ENCODE measurements around the gene SLC22A7.
"Not testable (repeated sequence)": the region's sequence is repeated elsewhere in the genome, so short reads cannot be mapped to it uniquely, and the experiment has no call there.

Gene SLC22A7

GRCh38 chr6:43303006-43303405 is 4.9 kb downstream of the SLC22A7 start:
- DNase-seq, result not testable (repeated sequence)

DNA sequence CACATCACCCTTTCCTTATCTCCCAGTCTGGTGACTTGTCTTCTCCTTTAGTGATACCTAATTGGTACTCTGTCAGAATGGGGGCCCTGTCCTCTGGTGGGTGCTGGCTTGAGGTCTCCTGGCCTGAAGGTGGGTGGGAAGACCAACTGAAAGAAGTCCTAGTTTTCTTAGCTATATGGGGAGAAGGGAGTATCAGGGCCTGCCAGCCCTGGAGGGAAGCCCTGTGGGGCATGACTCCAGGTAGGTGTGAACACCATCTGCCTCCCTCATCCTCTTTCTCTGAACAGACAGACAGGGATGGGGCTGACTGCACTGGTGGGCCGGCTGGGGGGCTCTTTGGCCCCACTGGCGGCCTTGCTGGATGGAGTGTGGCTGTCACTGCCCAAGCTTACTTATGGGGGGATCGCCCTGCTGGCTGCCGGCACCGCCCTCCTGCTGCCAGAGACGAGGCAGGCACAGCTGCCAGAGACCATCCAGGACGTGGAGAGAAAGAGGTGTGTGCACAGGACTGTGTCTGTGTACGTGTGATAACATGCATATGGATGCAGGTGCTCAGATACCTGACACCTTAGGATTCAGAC is 5.8 kb downstream of the SLC22A7 start:
- no peak for DNase-seq

- DNase-seq, result no peak
These were observed 6.3 kb downstream of the SLC22A7 start for GRCh38 chr6:43304361-43304760.

- DNase-seq, result no peak
These were observed 6.8 kb downstream of the SLC22A7 start for GRCh38 chr6:43304882-43305281.

- DNase-seq, result no peak
These were observed 8.0 kb downstream of the SLC22A7 start for GRCh38 chr6:43306086-43306485.

DNA sequence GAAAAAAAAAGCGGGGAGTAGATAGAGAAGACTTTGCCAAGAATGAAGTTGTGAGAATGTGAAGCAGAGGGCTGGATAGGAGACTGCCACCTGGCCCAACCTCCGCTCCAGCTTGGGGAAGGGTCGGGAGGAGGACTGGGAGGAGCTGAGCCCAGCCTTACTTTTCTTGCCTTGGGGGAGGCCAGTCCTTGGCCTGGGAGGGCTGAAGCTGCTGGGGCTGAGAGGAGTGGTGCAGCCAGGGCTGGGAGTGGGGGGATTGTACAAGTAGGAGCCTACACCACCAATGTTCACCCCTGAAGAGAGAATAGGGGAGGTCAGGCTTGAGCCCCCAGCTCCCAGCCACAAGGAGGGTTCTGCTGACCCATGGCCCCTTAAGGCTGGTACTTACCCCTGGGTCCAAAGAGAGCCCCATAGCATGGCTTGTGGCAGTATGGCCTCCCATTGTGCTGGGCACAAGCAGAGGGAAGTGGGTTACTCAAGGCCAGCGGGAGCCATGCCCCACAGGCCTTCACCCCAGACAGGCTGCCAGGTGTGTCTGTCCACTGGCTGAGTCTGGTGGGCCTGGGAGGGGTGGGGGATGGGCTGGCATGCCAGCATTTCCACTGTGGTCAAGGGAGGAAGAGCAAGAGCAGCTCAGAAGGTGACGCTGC is 9.5 kb downstream of the SLC22A7 start:
- DNase-seq, result no peak

DNA sequence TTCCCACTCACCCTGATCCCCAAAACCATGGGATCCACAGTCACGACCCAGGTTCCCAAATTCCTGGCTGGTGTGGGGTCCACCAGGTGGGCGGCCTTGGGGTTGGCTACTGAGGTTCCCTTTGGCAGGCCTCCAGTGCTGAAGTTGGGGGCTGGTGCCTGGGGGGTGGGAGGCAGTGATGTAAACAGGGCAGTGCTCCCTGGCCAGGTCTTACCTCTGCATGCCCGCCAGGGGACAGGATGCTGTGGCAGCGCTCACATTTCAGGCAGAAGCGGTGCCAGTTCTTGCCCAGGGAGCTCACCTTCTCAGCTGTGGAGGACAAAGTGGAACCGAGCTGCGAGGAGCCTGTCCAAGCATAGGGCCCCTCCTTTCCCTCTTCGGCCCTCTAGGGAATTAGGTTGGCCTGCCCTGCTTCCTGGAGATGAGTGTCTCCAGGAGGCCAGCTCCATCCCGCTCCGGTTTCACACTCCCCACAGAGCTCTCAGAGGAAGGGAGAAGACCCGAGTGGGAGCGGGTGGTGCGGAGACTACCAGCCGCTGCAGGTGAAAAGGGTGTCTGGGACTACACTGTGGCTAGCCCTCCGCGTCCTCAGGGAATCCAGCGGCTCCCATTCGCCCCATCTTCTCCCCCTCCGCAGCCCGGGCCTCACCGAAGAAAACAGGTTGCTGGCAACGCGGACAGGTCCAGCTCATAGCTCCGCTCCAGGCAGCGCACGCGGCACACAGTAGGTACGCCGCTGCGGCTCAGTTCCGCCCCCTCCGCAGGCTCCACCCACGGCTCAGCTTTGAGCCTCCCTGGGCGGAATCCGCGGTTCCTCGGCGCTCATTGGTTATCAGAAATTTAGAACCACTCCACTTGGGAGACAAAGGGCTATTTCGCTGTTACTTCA is 10.3 kb downstream of the SLC22A7 start, which contains the start of gene CRIP3:
CRIP3 (minus strand) TSS at position 726 of the 889 bp plus-strand sequence; CDS start at position 692, 34 bp downstream.
- DNase-seq, result peak in 2 of 4 experiments; percentile 10 to 38

DNA sequence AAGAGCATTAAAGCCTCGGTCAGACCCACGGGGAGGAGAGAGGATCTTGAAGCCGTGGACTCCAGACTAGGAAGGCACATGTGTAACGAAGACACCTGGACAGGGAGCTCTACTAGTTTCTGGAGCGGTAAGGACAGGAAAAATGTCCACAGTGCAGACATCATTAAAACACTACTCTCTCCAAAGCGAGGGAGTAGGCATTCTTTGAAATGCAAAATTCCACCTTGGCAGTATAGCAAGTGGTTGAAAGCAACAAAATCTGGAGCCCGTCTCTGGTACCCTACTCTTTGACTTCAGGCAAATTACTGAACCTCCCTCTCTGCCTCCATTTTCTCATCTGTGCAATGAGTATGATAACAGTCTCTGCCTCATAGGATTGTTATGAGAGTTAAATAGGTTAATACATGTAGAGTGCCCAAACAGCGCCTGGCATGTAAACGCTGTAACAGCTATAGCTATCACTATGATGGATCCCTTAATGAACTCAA is 11.0 kb downstream of the SLC22A7 start:
- no peak for DNase-seq

GRCh38 chr6:43310134-43310533 is 12.1 kb downstream of the SLC22A7 start:
- DNase-seq, result no peak

- DNase-seq, result no peak
These were observed 12.6 kb downstream of the SLC22A7 start for GRCh38 chr6:43310624-43311023.

DNA sequence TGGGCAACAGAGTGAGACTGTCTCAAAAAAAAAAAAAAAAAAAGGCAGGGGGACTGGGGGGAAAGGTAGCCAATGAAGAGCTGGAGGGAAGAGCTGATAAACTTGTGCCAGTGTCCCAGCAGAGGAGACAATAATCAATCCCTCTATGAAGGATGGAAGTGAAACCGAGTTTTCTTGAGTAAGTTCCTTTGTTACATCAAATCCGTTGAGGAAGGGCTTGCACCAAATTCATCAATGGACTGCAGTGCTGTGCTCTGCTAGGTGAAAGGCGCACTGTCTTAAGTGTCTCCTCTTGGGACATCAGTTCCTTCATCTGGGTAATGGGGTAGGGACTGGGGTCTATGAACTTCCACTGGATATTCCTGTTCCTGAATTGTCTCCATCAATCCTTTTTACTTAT is 13.6 kb downstream of the SLC22A7 start:
- DNase-seq, result no peak

GRCh38 chr6:43313813-43314212 is 15.8 kb downstream of the SLC22A7 start:
- DNase-seq, result no peak

DNA sequence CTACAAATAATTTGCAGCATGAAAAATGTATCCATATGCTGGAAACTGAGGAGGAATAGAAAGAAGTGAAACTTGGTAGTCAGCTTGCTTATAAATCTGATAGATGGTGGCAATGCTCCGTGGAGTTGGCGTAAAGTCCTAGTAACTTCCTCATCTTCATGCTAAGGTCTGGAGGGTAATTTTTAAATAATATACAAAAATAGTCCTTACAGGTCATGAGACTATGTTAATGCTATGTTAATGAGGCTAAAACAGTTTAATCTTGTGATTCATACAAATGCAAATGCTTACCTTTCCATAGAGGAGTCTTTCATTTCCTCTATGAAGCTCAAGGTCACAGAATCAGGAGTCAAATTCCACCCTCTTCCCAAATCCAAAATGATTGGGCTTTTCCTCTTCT is 20.0 kb downstream of the SLC22A7 start:
- no peak for DNase-seq

- no peak for DNase-seq
These were observed 27.8 kb downstream of the SLC22A7 start for GRCh38 chr6:43325876-43326275.

GRCh38 chr6:43328528-43328927 is 30.5 kb downstream of the SLC22A7 start:
- no peak for DNase-seq

- no peak for DNase-seq
These were observed 33.4 kb downstream of the SLC22A7 start for GRCh38 chr6:43331470-43331869.

DNA sequence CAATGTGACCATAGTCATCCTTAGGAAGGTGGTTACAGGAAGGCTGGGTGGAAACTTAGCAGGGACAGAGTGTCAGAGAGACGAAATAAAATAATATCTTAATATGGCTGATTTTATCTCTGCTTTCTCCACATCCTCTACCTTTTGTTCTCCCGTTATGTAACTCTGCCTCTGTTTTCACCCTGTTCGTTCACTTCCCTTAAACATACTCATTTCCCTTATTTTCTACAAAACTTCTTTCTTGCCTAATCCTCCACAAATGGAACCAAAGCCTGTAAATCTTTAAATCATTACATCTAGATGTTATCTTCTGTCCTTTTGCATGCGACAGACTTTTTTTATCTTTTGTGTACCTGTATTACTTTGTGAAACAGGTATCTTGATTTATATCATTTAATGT is 33.8 kb downstream of the SLC22A7 start:
- DNase-seq, result no peak

DNA sequence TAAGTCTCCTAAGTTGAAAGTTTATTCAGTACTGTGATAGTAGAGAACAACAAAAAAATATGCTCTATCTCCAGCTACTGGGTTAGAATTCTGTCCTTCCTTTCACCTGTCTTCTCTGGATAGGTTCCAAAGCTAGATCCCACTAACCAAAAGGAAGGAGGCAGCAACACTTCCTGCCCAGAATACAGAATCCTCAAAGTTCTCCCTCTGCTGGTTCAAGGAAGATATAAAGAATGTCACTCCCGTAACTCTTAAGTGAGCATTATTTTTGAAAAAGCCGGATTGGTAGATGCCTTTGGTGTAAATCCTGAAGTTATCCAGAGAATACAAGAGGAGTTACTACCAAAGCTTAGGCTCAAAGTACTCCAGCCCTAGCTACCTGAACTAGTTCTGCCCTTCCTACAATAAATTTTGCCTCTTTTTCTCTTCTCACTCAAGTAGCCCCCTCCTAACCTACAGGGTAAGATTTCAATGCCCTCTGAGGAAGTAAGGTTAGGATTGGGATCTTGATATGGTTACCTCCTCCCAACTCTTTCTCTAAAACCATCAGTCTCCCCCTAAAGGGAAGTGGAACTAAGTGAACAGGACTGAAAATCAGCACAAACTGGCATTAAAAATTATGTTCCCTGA is 36.5 kb downstream of the SLC22A7 start:
- DNase-seq, result no peak

DNA sequence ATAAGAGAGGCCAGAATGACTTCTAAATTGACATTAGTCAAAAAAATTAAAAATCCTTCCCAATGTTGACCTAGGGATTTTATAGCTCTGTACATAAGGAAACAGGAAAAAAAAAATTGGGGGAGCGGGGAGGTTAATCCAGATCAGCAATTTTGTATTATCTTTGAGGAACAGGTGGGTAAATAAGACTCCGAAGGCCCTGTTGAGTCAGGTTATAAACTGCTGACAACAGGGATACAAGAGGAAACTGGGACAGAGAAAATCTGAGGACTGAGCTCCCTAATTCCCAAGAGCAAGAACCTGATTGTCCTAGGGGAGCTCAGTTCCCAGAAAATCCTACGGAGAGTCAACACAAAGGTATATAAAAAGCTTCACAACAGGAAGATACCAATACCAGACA is 37.4 kb downstream of the SLC22A7 start:
- no peak for DNase-seq

DNA sequence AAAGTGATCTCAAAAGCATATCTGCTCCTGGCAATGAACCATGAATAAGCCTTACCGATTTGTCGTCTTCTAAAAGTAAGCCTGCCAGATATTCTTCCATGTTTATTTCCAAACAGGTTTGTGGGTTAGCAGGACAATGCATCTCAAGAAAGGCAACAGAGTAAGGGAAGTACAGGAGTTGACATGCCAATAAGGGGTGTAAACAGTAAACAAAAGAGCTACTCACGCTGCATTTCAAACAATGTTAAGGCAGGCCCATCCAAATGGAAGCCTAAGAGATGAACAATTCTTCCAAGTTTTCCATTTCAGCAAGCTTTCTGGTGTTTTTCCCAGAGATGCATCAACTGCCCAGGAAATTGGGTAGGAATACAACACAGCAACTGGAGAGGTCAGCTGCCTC is 38.3 kb downstream of the SLC22A7 start:
- no peak for DNase-seq

GRCh38 chr6:43338243-43338642 is 40.2 kb downstream of the SLC22A7 start:
- no peak for DNase-seq

GRCh38 chr6:43339168-43339567 is 41.1 kb downstream of the SLC22A7 start:
- no peak for DNase-seq

DNA sequence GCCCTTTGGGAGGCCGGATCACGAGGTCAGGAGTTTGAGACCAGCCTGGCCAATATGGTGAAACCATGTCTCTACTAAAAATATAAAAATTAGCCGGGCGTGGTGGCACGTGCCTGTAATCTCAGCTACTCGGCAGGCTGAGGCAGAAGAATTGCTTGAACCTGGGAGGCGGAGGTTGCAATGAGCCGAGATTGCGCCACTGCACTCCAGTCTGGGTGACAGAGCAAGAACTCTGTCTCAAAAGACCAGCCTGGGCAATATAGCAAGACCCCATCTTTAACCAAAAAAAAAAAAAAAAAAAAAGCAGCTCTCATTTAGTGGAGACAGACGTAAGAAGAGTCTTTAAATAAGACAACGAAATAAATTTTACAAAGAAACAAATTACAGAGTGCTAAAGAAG is 48.2 kb downstream of the SLC22A7 start:
- not testable (repeated sequence) for DNase-seq
